Head of caudate nucleus (tissue), 42 donors: ENCODE data around the gene LIPM.
"Not testable (repeated sequence)": the region's sequence is repeated elsewhere in the genome, so short reads cannot be mapped to it uniquely, and the experiment has no call there.

Experiments used
- DNase-seq, 42 donors: peaks; one replicate each; pipeline versions ENCODE4 v3.0.0 to v3.0.0-alpha.2; 2020 to 2021; ENCODE audit warnings: mixed read lengths in 7 of 42
- intact Hi-C: fragments of 100-400 bp; cut with DNase I; formaldehyde crosslinking; loops from one replicate; pipeline ENCODE4 v1.15.0; 2022

The LIPM gene

DNA sequence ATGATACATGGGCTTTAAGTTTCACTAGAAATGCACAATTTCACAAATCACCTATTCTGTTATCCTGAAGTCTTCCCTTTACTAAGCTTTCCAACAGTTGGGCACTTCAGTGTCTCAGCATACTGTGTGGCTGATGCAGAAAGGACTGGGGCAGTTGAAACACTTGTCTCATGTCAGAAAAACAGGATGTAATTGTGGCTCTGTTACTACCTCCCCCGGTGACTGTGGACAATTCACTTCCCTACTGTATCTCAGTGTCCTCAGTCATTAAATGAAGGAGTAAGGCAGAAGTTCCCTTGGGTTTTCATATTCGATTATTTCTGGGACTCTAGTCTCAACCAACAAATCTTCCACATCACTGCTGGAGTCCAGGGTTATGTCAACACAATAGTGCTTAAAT lies 31.2 kb downstream of the LIPM start:
- intact Hi-C loops: loop anchor here (10.0 kb wide), 1 partner anchor 381 kb away; no protein-coding TSS in a partner anchor

DNA sequence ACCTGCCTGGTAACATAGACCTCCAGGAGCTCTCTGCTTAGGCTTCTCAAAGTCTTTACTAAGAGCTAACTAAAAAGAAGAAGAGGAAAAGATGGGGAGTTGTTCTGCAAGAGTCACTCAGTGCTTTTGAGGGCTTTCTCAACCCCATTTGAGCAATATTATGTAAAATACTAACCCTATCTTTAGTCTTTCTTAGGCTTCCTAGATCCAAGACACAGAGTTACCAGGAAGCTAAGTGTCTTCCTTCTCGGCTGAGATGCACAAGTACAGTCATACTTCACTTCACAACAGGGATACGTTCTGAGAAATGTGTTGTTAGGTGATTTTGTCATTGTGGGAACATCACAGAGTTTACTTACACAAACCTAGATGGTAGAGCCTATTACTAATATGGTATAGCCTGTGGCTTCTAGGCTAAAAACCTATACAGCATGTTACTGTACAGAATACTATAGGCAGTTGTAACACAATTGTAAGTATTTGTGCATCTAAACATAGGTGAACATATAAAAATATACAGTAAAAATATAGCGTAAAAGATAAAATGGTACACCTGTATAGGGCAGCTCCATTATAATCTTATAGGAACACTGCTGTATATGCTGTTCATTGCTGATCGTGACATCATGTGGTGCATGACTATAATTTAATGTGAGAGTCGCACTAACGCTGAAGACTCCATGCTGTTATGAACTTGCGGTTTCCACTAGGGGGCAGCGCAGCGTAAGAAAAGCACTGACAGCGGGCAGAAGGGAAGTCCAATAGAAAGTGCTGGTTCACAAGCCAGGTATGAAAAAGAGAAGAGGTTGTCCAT lies 32.8 kb downstream of the LIPM start:
- intact Hi-C loops: loop anchor here (5.0 to 10.0 kb wide), 2 partner anchors 97 to 379 kb away; no protein-coding TSS in a partner anchor
- DNase-seq: peak; percentile 69 to 93 (median 86)

More for the DNA sequence above, 31.2 kb downstream of the LIPM start:
- DNase-seq: no peak

DNA sequence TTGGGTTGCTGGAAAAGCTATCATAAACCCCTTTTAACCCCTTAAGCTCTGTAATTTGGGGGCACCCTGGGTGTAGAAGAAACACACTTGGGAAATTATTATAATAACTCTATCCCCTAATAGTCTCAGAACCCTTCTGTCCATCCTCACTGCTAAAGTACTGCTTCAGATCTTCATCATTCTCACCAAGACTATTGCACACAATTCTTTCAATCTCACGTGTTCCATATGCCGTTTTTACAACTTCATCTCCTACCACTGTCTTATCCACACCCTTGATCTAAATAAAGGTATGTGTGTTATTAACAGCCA lies 33.3 kb downstream of the LIPM start:
- intact Hi-C loops: loop anchor here (5.0 to 10.0 kb wide), 2 partner anchors 96 to 379 kb away; no protein-coding TSS in a partner anchor
- no peak for DNase-seq

DNA sequence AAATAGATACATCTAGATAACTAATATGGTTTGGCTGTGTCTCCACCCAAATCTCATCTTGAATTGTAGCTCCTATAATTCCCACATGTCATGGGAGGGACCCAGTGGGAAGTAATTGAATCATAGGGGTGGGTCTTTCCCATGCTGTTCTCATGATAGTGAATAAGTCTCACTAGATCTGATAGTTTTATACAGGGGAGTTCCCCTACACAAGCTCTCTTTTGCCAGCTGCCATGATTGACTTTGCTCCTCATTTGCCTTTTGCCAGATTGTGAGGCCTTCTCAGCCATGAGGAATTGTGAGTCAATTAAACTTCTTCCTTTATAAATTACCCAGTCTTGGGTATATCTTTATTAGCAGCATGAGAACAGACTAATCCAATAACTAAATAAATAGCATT lies 35.1 kb downstream of the LIPM start:
- DNase-seq: not testable (repeated sequence)
- intact Hi-C loops: loop anchor here (5.0 to 10.0 kb wide), 2 partner anchors 95 to 377 kb away; no protein-coding TSS in a partner anchor

DNA sequence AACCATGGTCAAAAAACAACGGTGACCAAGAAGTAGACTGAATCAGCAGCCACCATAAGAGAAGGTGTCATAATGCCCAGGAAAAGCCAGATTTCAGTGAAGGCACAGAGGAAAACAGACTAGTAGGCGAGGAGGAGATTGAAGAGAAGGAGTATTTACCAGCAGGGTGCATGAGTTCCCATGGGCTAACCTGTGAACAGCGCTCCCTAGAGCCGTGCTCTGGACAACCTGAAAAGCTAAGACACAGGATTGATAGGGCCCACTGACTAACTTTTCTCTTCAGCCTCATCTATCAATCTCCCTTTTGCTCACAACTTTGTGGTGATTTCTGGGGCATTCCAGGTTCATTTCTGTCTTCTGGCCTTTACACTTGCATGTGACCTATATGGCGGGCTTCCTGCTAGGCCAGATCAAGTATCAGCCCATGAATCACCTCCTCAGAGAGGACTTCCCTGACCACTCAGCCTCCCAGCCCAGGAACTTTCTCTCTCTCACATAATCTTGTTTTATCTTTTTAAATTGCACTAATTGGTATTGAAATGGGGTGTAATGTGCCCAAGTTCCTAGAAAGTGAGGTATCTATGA lies 36.3 kb downstream of the LIPM start:
- intact Hi-C loops: loop anchor here (5.0 to 10.0 kb wide), 2 partner anchors 93 to 376 kb away; no protein-coding TSS in a partner anchor

DNA sequence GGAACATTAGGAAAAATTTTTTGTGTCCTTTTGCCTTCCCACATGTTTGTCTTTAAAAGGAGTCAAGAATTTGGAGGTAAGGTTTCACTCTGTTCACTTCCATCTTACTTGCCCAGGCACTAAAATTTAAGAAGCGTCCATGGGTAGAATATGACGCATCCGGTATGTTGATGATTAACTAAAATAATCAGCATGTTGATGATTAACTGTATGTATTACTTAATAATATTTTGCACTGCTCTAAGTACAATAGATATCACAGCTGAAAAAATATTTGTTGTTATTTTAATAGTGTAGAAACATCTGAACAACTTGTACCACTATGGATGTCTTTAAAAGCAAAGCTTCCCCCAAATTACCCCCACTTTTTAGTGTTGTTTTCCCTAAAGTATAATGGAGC lies 37.6 kb downstream of the LIPM start:
- no peak for DNase-seq
- intact Hi-C loops: no loop called here

More for the DNA sequence above, 36.3 kb downstream of the LIPM start:
- no peak for DNase-seq

DNA sequence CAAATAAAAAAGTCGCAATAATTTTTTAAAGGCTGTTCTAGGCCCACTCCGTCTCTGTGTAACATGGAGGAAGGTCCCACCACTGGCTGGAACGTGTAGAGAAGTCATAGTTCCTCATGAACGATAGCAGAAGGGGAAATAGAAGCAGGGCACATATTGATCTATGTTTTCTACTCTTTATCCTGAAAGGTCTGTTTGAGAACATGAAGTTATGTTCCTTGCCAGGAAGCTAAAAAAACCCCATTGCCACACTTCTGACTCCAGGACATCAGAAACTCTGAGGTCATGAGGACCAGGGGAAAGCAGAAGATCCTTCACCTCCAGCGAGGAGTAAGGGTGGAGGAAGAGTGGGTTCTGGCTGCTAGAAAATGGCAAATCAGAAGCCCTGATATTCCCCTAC lies 38.4 kb downstream of the LIPM start:
- intact Hi-C loops: no loop called here
- no peak for DNase-seq

DNA sequence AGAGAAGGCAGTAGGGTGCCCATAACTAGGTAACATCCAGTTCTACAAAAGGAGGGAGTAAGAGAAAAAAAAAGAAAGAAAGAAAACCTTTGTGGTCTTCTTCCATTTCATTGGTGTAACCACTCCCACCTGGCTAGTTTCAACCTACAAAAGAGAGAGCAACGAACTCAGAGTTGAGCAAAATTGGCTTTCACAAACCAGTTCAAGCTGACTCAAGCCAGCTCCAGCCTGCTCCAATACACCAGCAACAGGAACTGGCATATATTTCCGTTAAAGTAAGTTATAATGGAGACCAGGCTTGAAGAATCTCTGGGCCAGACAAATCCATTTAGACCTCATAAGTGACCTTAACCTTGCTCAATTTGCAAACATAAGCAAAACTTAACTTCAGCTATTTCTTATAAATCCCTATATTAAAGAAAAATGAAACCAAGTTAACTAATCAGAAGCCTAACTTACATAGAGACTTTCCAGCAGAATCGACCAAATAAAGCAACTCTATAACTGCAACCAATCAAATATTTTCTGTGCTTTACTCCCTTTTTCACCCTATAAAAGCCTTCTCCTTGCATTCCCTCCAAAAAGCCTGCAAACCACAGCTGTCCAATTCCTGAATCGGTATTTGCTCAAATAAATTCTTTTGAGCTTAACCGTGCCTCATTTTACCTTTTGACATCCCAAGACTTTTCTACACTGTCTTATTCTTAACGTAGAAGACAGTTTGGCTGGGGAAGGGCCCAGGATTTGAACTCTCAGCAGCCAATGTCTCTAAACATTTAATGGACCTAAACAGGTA lies 39.0 kb downstream of the LIPM start:
- DNase-seq: no peak
- intact Hi-C loops: no loop called here

DNA sequence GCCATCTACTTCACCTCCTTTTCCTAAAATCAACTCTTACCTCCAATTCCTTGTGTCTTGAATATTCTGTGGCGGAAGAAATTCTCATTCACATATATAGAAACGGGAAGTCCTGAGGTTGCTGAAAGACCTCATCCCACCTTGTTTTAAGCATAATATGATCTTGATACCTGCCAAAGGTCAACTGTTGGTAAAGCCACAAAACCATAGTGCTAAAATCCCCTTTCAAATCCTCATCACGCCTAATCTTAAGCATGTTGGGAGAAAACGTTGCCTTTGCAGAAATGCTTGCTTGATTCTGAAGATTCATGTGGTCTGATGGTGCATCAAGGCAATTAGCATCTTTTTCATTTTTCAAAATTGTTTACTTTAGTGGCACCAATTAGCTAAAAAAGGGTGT lies 40.6 kb downstream of the LIPM start:
- no peak for DNase-seq
- intact Hi-C loops: no loop called here

DNA sequence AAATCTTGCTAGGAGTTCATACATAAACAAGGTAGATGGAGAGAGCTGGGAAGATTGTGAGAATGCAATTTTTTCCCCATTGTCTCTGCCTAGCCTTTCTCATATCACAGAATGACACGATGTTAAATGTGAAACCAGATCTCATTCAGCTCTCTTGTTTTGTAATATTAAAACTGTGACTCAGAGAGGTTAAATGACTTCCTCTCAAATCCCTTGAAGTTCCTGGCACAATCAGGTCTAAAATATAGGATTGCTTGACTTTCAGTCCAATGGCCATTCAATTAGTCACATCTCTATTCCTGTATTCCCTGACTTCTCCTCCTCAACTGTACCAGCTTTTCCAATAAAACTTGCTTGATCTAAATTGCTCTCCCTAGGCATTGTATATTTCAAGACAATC lies 46.0 kb downstream of the LIPM start:
- no peak for DNase-seq
- intact Hi-C loops: no loop called here

DNA sequence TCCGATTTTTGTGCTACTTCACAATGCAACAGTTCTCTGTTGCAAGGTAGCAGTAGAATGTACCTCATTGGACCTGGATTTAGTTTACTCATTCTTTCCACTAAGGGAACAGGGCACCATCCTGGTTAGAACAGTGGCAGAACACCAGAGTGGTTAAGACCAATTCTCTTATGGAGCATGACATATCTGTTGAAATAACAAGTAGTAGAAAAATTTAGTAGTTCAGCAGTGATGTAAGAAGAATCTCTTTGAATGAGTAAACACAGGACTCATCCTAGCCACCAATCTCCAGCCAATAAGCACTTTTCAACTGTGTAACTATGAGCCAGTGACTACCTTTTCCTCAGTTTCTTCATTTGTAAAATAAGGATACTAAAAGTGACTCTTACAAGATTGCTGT lies 46.7 kb downstream of the LIPM start:
- no peak for DNase-seq
- intact Hi-C loops: no loop called here

DNA sequence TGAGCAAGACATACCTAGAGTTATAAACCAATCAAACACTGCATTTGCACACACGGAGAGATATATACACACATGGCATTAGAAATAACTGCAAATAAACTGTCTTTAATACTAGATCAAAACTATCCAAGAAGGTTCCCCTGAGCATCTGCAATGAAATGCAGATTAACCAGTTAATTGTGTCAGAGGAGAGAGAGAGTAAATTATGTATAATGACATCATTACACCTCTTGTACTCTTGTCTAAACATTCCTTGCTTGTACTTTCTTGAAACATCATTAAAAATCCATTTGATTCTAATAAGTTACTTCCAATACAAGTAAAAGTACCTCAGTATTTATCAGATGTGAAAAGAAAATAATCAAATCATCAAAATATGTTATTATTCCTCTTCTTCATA lies 48.2 kb downstream of the LIPM start:
- no peak for DNase-seq
- intact Hi-C loops: no loop called here

DNA sequence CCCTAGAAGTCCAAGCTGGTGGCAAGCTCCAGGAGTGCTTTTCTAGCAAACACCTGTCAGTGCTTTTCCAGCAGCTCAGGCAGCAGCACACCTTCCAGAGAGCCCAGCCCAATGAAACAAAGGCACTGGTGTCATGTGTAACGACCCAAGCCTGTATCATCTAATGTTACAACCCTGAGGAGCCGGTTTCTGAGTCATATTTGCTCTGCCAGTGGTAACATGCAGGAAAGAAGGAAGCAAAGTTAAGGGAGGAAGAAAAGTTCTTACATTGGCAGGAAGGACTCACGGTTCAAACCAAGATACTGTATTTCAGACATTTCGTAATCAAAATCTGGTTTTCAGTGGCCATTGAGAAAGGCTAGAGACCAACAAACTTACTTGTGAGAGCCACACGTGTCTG lies 49.2 kb downstream of the LIPM start, which contains the start of gene ANKRD22:
Gene ANKRD22, minus strand, starts transcription at position 139 of the 400 bp plus-strand sequence. CDS start 237 bp downstream, outside the sequence.
- peak in 4 of 42 donors; percentile 9 to 43 (median 18) for DNase-seq
- intact Hi-C loops: no loop called here

DNA sequence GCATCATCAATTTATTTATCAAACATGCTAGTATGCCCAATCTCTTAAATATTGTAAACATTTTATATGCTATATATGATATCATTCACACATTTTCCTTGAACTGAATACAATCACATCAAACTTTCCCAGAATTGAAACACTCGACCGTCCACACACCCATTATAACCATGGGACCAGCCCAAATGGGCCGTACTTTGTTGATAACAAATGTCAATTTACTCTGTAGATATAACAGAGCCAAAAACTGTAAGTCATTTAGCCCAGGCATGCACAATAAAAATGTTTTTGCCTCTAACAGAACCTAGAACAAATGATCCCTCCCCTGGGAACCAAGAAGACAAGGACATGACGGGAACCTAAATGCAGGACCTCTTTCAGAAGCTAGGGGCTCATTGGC lies 49.8 kb downstream of the LIPM start:
- DNase-seq: no peak
- intact Hi-C loops: no loop called here

DNA sequence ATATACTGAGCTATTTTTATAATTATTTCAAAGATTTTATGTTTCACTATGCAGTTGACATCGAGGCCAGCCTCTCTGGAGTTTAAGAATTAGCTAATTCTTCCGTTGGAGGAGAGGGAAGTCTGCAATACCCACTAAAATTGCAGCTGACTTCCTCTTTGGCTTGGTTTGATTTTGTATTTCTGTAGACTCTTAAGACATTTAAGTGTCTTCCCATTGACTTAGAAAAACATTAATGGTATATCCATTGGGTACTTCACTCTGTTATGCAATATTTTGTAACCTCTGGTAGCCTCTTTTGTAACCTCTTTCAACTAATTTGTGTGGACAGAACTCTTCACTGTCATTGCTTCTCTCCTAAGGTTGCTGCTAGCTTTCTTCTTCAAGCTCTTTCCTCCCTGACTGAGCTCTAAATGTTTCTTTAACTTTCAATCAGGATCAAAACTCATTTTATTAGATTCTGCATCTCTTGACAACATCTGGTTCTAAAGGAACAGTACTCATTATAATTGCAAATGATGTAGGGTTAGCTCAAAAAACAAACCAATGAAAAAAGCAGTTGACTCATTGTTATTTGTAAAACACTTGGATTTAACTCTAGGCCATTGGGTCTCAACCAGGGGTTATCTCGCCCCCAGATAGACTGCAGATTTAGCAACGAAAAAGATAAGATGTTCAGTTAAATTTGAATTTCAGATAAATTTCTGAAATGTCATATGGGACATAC lies 50.8 kb downstream of the LIPM start:
- DNase-seq: no peak
- intact Hi-C loops: no loop called here

DNA sequence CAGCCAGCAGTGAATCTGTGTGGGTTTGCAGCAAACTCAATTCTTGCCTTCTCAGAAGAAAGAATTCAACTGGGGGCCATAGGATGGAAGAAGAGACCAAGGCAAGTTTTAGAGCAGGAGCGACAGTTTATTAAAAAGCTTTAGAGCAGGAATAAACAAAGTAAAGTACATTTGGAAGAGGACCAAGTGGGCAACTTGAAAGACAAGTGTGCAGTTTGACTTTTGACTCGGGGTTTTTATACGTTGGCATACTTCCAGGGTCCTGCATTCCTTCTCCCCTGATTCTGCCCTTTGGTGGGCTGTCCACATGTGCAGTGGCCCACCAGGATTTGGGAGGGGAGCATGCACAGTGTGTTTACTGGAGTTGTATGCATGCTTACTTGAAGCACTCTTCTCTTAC lies 52.2 kb downstream of the LIPM start:
- intact Hi-C loops: no loop called here
- no peak for DNase-seq

DNA sequence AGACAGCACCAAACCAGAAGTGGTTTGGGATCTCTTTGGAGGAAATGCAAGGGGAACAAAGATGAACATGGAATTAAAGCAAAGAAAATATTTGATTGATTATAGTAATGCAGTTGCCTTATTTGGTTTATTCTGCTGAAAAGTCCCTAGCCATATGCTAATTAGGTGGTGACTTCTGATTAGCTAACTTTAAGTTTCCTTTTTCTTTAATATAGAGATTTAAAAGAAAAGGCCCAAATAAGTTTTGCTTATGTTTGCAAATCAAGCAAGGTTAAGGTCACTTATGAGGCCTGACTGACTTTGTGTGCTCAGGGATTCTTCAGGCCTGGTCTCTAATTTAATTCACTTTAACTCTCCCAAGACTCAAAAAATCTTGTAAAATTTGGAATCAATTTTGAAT lies 55.3 kb downstream of the LIPM start:
- intact Hi-C loops: no loop called here
- DNase-seq: no peak

DNA sequence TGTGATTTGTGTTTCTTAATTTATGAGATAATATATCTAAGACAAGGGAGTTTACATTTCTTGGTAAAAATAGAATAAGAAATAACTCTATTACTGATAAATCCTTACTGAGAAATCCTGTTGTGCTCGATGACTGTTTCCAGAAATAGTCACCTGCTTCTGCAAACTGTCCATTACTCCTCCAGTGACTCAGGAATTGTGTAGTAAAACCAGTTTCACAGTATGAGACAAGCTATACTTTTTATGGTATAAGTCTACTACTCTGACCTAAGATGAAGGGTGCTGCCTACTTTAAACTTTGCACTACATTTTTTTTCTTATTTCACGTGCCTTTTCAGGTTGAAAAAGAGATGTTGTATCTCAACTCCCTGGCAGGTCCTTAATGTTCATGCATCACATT lies 56.0 kb downstream of the LIPM start:
- intact Hi-C loops: no loop called here
- DNase-seq: no peak

DNA sequence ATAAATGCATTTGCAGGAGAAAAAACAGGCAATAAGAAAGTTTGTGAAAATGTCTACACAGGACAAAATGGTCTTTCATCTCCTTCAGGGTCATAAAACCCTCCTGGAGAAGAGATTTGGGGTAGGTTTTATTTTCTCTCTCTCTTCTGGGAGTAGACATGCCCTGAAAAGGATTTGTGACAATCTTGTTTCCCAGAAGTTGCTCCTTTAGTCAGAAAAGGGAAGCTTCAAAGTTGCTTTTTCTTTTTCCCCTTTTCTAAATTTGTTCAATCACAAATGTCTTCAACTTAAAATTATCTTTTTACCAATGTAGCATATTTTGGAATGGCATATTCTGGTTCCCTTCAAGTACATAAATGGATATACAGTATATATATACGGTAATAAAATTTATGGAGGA lies 58.5 kb downstream of the LIPM start:
- intact Hi-C loops: no loop called here
- DNase-seq: no peak
